B cell (primary cell): ENCODE measurements around the gene ZNF331.

ENCODE experiments used
- EZH2 ChIP-seq: IDR thresholded peaks from 2 replicates; pipeline ENCODE4 v1.6.1; 2012; ENCODE audit warnings: borderline replicate concordance, low read depth, mild to moderate bottlenecking, moderate library complexity, low read length; ENCODE audit not compliant: insufficient read depth, poor library complexity, severe bottlenecking
- TF ChIP-seq, protein P1 (sequence below): fragments of 200-600 bp; IDR thresholded peaks from one replicate; pipeline ENCODE4 v1.8.0; 2022; ENCODE audit warnings: antibody characterized with exemption, mild to moderate bottlenecking

DNA sequence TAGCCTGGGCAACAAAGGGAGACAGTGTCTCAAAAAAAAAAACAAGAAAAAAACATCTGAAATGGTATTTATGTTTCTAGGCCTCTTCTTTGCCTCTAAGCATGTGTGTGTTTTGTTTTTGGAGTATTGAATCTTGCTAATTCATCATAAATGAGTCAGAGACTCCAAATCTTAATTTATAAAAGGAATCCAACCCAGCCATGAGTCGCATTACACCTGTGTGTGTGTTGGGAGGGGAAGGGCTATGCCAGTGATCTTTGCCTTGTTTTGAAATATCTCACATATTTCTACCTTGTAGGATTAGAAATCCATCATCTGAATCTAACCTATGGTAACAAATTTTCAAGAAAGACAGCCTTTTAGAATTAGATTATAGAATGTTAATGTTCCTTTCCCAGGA, 4.0 kb downstream of the ZNF331 start:
- TF ChIP-seq, protein P1, sequence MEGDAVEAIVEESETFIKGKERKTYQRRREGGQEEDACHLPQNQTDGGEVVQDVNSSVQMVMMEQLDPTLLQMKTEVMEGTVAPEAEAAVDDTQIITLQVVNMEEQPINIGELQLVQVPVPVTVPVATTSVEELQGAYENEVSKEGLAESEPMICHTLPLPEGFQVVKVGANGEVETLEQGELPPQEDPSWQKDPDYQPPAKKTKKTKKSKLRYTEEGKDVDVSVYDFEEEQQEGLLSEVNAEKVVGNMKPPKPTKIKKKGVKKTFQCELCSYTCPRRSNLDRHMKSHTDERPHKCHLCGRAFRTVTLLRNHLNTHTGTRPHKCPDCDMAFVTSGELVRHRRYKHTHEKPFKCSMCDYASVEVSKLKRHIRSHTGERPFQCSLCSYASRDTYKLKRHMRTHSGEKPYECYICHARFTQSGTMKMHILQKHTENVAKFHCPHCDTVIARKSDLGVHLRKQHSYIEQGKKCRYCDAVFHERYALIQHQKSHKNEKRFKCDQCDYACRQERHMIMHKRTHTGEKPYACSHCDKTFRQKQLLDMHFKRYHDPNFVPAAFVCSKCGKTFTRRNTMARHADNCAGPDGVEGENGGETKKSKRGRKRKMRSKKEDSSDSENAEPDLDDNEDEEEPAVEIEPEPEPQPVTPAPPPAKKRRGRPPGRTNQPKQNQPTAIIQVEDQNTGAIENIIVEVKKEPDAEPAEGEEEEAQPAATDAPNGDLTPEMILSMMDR, result no peak
- no peak for TF ChIP-seq EZH2
